Lung (tissue), 12 donors: ENCODE data around the gene TIMP3. TPM values are rescaled to one million over a fixed set of nuclear protein-coding genes. Genes with fewer than 3 reads are reported as not detected.
A peak's percentile ranks its signal among the peaks of the same experiment; 100 is the strongest.

Experiments
- ATAC-seq: fragments of 200-7000 bp; cut with Tn5 transposase; one replicate; pipeline ENCODE4 v1.9.1; 2020; ENCODE audit warnings: moderate number of reproducible peaks; ENCODE audit not compliant: insufficient read depth, low FRiP score
- DNase-seq, 3 donors: peaks; one replicate each; pipeline ENCODE4 v3.0.0-alpha.2; 2013 to 2017
- H3K27ac ChIP-seq, 2 donors: one replicate each; pipeline ENCODE4 v1.5.1; 2013; ENCODE audit warnings: mild to moderate bottlenecking in 2 of 2, moderate library complexity in 2 of 2, control low read depth in 1 of 2, inconsistent platforms in 1 of 2, low read depth in 1 of 2, low read length in 1 of 2
- H3K27me3 ChIP-seq, 3 donors: one replicate each; pipeline ENCODE4 v1.5.1; 2013; ENCODE audit warnings: low read length in 2 of 3; ENCODE audit not compliant: control insufficient read depth in 3 of 3, insufficient read depth in 3 of 3
- H3K36me3 ChIP-seq, 4 donors: one replicate each; pipeline ENCODE4 v1.5.1; 2013; ENCODE audit warnings: low read length in 4 of 4, mild to moderate bottlenecking in 1 of 4, moderate library complexity in 1 of 4; ENCODE audit not compliant: control insufficient read depth in 4 of 4, insufficient read depth in 4 of 4
- H3K4me1 ChIP-seq, 5 donors: one replicate each; pipeline ENCODE4 v1.5.1; 2013; ENCODE audit warnings: low read length in 5 of 5, mild to moderate bottlenecking in 2 of 5, moderate library complexity in 1 of 5; ENCODE audit not compliant: control insufficient read depth in 5 of 5, insufficient read depth in 5 of 5
- H3K4me3 ChIP-seq: one replicate; pipeline ENCODE4 v1.5.1; 2013; ENCODE audit warnings: mild to moderate bottlenecking, control low read depth, moderate library complexity
- H3K9ac ChIP-seq, 2 donors: one replicate each; pipeline ENCODE4 v1.5.1; 2013; ENCODE audit warnings: low read length in 2 of 2, control low read depth in 1 of 2; ENCODE audit not compliant: insufficient read depth in 1 of 2
- H3K9me3 ChIP-seq, 4 donors: one replicate each; pipeline ENCODE4 v1.5.1; 2013; ENCODE audit warnings: low read length in 3 of 4, mild to moderate bottlenecking in 1 of 4, moderate library complexity in 1 of 4; ENCODE audit not compliant: control insufficient read depth in 4 of 4, insufficient read depth in 3 of 4
- CTCF ChIP-seq: IDR thresholded peaks from 2 replicates; pipeline ENCODE4 v1.5.1; 2012; ENCODE audit warnings: mild to moderate bottlenecking; ENCODE audit errors: control extremely low read depth, extremely low read depth
- WGBS, 2 donors: extraction: QIAGEN DNeasy Blood & Tissue Kit; methylation state at CpG; one replicate each; pipeline ENCODE4 v1.1.7; 2013; 5-methylcytosine and 5-hydroxymethylcytosine counted together
- polyA plus RNA-seq, 2 donors: library from polyadenylated mRNA; stranded (reverse); fragments of 200-250 nt; gene quantifications; one replicate each; pipeline ENCODE4 v1.2.1, GENCODE V29; 2013
- total RNA-seq, 2 donors: library from RNA; depleted of rRNA in 1 of 2; stranded (reverse); fragments of >200 nt in 1 of 2; gene quantifications; one replicate each; pipeline ENCODE4 v1.2.1, GENCODE V29; 2014 to 2021
- donor health status: control.
- donor health status: control.
- donor health status: Bipolar disorder and iron deficiency.
- donor health status: healthy.
- donor health status: DM: yes; HTN: yes; CAD: no.

Gene TIMP3
- total and polyA plus RNA-seq, 4 donors: 129 to 547 (median 239) TPM

DNA sequence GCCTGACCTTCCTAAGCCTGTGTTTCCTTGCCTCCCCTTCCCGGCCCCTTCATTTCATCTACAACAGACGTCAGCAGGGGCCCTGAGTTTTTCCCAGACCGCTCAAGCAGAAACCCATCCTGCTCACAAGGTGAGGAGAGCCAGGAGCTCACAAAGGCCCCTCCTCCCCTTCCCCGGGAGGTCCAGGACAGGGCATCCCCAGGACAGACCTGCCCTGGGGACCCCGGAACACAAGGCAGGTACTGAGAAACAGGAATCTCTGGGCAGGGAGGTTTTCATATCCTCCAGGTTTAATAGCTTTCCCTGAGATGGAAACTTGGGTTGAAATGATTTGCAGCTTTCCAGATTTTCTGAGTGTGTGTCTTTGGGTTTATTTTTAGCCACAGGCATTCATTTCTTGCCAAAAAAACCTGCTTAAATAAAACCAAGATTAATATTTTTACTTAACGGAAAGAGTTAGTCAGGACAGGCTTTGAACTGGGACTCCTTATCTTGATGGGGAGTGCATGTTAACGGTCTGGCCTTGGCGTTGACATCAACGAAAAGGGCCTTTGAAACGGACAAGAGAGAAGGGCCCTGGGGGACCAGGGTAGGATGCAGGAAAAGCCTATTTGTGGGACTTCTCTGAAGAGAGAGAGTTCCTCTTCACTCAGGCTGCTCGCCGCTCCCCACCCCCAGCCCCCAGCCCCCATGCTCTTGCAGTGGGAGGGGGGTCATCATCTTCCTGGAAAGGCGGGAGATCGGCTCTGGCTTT lies 38.5 kb downstream of the TIMP3 start:
- no peaks in the 10 kb centered on the region for H3K9me3 ChIP-seq
- peak overlapping the region in 1 of 2 donors; percentile 26 for H3K9ac ChIP-seq
- ATAC-seq (no peak), DNase-seq (peak; percentile 44 to 81 (median 64))
- no peaks in the 10 kb centered on the region for H3K27me3 ChIP-seq
- no peak overlapping the region for H3K4me3 ChIP-seq
- H3K27ac ChIP-seq: peak overlapping the region; percentile 38 to 55
- TF ChIP-seq CTCF: no peak
- 49 to 55% methylated on average over 14 of the region's 14 CpGs for WGBS, 2 donors
- peaks cover 0 to 27% (median 2%) of the 10 kb centered on the region in 4 donors for H3K36me3 ChIP-seq
- peaks cover 16 to 42% (median 27%) of the 10 kb centered on the region in 5 donors for H3K4me1 ChIP-seq

DNA sequence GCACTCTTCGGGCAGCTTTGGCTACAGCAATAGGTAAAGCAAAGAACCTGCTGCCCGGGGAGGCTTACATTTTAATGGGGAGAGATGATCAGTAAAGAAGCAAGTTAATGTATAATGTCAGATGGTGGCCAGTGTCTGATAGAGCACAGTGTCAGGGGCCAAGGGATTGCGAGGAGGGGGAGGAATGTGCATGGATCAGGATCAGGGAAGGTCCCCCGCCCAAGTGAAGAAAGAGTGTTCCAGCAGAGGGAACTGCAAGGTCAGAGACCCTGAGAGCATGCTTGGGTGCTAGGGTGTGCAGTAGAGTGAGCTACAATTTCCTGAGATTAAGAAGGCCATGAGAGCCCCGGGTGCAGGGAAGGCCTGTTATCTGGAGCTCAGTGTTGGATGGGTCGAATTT lies 39.7 kb downstream of the TIMP3 start:
- WGBS, 2 donors: 84 to 85% methylated on average over 6 of the region's 6 CpGs
- DNase-seq (no peak), ATAC-seq (no peak)
- H3K4me1 ChIP-seq: peaks cover 16 to 48% (median 27%) of the 10 kb centered on the region in 5 donors
- H3K9me3 ChIP-seq: no peaks in the 10 kb centered on the region
- H3K36me3 ChIP-seq: peaks cover 0 to 21% (median 2%) of the 10 kb centered on the region in 4 donors
- TF ChIP-seq CTCF: no peak
- peak overlapping the region in 1 of 2 donors; percentile 6 for H3K27ac ChIP-seq
- no peak overlapping the region for H3K9ac ChIP-seq
- H3K27me3 ChIP-seq: no peaks in the 10 kb centered on the region
- H3K4me3 ChIP-seq: no peak overlapping the region

DNA sequence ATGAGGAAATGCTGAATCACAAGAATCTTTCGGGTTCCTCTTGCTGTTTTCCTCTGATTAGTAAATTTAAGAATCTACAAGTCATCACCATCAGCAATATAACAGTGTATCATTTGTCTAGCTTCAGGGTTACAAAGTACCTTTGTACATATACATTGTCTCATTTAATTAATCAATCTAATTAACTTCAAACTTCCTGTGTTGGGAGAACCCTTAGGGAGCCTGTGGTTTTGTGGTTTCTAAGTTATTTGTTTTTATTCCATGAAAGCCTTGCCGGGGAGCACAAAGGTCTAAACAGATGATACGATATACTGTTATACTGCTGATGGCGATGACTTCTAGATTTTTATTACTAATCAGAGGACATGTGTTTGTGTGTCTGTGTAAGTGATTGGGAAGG lies 41.0 kb downstream of the TIMP3 start:
- Histone ChIP-seq H3K27ac (no peak overlapping the region), H3K9me3 (no peaks in the 10 kb centered on the region), H3K27me3 (no peaks in the 10 kb centered on the region), H3K9ac (no peak overlapping the region), H3K4me3 (no peak overlapping the region), H3K36me3 (peaks cover 0 to 17% (median 2%) of the 10 kb centered on the region in 4 donors), H3K4me1 (peaks cover 16 to 43% (median 29%) of the 10 kb centered on the region in 5 donors)
- 50 to 61% methylated on average over 4 of the region's 4 CpGs for WGBS, 2 donors
- DNase-seq (no peak), ATAC-seq (no peak)
- no peak for TF ChIP-seq CTCF
